ENCODE results near the gene CCM2.

Gene CCM2

DNA sequence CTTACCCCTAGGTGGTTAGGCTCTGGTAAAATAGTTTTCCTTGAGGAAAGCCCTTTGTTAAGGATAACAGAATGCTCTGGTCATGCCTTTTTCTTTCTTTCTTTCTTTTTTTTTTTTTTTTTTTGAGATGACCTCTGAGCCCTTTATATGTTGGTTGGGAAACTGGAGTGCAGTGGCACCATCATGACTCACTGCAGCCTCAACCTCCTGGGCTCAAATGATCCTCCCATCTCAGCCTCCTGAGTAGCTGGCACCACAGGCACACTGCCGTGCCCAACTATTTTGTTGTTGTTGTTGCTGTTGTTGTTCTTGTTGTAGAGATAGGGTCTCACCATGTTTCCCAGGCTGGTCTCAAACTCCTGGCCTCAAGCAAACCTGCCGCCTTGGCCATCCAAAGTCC, 61.4 kb downstream of the CCM2 start:
- H3K4me3 ChIP-seq (ENCODE audit: low read depth, low read length) = no peak overlapping the region
- TF ChIP-seq, protein P1, sequence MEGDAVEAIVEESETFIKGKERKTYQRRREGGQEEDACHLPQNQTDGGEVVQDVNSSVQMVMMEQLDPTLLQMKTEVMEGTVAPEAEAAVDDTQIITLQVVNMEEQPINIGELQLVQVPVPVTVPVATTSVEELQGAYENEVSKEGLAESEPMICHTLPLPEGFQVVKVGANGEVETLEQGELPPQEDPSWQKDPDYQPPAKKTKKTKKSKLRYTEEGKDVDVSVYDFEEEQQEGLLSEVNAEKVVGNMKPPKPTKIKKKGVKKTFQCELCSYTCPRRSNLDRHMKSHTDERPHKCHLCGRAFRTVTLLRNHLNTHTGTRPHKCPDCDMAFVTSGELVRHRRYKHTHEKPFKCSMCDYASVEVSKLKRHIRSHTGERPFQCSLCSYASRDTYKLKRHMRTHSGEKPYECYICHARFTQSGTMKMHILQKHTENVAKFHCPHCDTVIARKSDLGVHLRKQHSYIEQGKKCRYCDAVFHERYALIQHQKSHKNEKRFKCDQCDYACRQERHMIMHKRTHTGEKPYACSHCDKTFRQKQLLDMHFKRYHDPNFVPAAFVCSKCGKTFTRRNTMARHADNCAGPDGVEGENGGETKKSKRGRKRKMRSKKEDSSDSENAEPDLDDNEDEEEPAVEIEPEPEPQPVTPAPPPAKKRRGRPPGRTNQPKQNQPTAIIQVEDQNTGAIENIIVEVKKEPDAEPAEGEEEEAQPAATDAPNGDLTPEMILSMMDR (IDR thresholded peaks at IDR 0.05; ENCODE audit: low read depth, low read length) = no peak

- TF ChIP-seq, protein P1 (IDR thresholded peaks at IDR 0.05; ENCODE audit: low read depth, low read length) = no peak
- no peak overlapping the region for H3K4me3 ChIP-seq (ENCODE audit: low read depth, low read length)
Measured at GRCh38 chr7:45061806-45062425, 61.9 kb downstream of the CCM2 start.

DNA sequence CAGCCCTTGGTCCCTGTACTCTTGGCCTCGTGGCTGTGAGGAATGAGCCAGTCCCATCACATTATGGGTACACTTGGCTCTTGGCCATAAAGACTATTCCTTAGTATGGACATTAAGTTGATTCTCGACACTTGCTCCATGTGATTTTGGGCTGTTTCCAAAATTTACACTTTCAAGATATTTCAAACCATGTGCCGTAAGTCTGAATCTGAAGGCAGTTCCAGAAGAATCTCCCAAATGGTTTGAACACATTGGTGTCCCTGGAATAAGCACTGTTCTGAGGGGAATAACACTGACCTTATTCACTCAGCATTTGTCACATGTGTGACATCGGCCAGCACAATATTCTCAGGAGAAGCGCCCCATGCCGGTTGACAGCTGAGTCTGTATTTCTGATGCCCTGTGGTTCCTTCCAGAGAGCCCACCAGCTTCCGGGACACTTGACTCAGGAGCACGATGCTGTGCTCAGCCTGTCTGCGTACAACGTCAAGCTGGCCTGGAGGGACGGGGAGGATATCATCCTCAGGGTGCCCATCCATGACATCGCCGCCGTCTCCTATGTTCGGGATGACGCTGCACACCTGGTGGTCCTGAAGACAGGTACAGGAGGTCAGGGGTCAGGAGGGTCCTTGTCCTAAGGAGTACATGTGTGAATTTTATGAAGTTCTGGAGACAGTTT, 64.2 kb downstream of the CCM2 start:
- H3K4me3 ChIP-seq (ENCODE audit: low read depth, low read length) = no peak overlapping the region
- TF ChIP-seq, protein P1 (IDR thresholded peaks at IDR 0.05; ENCODE audit: low read depth, low read length) = no peak

DNA sequence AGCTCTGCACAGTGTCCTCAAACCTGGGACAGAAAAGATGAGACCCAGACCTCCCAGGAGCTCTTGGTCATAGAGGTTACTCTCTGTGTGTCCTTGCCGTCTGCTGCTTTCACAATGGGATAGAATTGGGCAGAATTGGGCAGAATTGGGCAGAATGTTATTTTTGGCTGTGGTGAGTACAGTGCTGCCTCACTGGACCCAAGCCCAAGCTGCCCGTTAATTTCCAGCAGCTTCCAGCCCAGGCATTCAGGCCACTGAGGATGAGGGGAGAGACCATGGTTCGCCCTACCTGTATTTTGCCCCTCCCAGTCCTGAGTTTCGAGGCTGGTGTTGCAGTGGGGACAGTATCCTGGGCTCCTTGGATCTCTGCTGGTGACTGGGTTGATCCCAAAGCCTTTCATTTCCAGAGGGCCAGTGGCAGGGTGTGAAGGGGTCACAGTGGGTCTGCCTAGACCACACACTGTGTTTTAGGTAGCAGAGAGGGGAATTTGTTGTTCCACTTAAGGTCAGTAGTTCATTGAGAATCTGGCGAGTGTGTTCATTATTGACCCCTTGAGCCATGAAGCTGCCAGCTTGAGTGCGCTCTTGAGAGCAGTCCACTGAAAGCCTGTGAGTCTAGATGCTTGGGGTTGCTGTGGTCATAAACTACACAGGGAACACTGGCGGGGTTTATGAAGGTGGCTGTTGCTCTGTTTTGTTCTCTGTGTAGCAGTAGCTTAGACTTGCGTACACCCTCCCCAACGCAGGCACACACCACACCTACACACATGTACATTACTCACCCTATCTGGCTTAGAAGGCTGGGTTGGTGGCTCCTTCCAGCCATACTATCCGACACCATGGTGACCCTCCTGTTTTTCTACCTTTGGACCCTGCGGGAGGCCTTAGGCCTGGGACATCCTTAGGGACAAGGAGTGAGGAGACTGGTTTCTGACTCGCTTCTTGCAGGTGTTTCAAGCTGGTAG, 65.3 kb downstream of the CCM2 start:
- TF ChIP-seq, protein P1 (IDR thresholded peaks at IDR 0.05; ENCODE audit: low read depth, low read length) = no peak
- H3K4me3 ChIP-seq (ENCODE audit: low read depth, low read length) = no peak overlapping the region

DNA sequence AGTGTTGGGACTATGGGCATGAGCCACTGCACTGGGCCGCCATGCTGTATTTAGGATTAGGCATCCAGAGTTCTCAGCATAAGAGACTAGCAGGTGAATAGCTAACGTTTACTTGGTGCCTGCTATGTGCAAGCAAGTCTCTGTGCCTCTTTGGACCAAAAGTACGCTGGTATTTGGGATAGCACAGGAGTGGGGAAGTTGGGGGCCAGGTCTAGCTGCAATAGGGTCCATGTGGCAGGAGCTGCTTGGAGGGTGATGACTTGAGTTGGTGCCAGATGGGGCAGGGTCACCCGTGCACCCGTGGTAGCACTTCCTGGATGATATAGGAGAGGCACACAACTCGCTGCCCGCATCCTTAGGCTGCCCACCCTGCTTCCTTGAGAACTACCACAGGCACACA, 66.4 kb downstream of the CCM2 start:
- TF ChIP-seq, protein P1 (IDR thresholded peaks at IDR 0.05; ENCODE audit: low read depth, low read length) = no peak
- no peak overlapping the region for H3K4me3 ChIP-seq (ENCODE audit: low read depth, low read length)

DNA sequence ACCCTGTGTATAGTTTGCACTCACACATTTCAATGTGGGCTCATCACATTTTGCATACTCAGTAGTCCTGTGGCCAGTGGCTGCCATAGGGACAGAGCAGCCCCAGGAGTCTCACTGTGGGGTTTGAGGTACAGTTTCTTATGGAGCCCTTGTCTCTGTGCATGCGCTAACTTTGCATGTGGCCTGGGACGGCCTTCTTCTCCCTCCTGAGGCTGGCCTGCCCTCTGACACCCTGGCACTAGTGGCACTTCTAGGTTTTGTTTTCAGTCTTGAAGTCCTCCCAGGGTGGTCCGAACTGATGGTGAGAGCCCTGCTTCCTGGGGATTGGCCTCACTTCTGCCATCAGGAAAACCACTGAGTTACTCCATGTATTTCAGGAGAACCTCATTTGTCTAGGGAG, 67.6 kb downstream of the CCM2 start:
- TF ChIP-seq, protein P1 (IDR thresholded peaks at IDR 0.05; ENCODE audit: low read depth, low read length) = no peak
- no peak overlapping the region for H3K4me3 ChIP-seq (ENCODE audit: low read depth, low read length)

Data from WI38 (cell line).